ENCODE data around the gene TRAF7.
A peak's percentile ranks its signal among the peaks of the same experiment; 100 is the strongest.

Gene TRAF7

DNA sequence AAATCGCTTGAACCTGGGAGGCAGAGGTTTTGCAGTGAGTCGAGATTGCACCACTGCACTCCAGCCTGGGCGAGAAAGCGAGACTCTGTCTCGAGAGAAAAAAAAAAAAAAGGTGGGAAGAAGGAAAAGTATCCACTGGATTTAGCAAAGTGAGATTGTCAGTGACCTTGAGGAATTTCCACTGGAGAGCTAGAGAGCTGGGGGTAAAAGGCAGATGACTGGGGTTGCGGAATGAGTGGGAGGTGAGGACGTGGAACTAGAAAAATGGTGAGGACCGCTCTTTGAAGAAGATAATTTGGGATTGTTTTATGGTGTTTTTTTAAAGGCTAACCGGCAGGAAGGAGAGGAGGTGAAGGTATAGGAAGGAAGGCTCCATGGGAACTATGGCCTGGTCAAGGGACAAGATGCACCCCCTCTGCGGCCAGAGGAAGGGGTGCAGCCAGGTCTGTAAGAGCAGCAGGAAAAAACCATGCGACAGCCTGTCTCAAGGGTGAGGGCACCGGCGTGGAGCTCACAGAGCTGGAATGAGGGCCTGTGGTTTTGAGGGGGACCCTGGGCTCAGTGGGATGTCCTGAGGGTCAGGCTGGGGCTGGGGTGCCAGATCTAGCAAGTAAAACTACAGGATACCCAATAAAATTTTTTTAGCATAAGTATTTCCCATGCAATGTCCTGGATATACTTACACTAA is 49.0 kb downstream of the TRAF7 start:
- DNase-seq, result no peak

DNA sequence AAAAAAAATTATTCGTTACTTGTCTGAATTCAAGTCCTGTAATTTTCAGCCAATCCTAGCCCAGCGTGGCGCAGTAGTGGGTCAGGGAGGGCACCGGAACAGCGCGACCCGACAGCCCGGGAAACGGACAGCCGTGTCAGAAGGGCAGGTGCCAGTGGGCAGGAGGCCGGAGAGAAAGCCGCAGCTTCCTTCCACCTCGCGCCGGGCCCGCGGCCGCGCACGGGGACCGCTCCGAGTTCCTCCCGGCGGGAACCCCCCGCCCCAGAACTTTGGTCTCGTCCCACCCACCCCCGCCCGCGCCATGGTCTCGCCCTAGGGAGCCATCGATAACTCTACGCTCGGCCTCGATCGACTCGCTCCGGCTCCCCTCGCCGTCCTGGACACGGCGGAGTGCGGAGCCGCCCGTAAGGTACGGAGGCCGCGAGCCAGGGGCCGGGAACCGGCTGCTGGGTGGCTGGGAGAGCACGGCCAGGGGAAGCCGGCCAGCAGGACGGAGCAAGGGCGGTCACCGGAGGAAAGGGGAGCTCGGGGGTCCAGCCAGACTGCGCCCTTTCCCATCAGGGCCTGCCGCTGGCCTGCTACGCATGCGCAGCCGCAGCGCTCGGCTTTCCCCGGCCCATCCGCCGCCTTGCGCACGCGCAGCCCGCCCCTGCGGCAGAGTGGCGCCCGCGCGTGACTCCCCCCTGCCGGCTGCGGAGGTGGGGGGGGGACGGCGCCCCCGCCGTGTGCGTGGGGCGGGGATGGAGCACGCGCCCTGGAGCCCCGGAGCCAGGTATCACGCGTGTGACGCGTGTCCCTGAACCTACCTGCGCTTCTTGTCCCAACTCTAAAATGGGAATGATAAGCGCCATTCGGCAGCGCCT is 49.8 kb downstream of the TRAF7 start, which contains the start of gene MLST8:
Gene MLST8, plus strand, starts transcription at position 351 of the 863 bp plus-strand sequence. CDS start 632 bp downstream, outside the sequence.
- DNase-seq, result peak; percentile 91

DNA sequence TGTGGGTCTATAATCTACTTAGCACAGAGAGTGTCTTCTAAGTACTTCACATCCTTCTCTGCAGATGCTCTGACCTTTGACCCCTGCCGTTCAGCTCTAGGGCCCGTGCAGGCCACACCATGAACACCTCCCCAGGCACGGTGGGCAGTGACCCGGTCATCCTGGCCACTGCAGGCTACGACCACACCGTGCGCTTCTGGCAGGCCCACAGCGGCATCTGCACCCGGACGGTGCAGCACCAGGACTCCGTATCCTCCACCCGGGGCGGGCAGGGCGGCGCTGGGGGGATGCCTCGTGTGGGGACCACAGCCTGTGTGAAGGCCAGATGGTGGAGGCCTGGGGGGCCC is 50.4 kb downstream of the TRAF7 start:
- DNase-seq, result no peak

DNA sequence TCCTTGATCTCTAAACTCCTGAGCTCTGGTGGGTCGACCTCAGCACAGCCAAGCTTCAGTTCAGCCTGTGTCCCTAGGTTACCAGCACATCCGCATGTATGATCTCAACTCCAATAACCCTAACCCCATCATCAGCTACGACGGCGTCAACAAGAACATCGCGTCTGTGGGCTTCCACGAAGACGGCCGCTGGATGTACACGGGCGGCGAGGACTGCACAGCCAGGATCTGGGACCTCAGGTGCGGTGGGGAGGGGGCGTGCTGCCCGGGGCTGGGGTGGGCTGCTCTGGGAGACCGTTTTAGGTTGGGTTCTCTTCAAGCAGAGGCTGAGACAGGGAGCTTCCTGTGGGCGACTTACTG is 50.8 kb downstream of the TRAF7 start:
- no peak for DNase-seq

GRCh38 chr16:2206780-2207433 is 51.3 kb downstream of the TRAF7 start:
- DNase-seq, result no peak

DNA sequence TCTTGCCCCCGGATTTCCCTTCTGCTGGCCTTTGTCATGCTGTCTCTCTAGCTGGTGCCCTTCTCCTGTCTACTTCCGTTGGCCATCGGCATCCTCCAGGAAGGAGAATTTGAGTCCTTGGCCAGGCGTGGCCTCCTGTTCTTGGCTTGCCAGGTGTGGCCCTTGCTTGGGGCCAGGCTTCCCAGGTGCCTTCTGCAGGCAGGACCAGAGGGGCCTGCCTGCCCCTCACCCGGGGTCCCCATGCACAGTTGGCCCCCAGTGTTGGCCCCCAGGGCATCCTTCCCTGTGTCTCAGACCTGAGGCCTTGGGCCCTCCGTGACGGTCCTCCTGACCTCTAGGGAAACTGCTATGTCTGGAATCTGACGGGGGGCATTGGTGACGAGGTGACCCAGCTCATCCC is 52.3 kb downstream of the TRAF7 start:
- DNase-seq, result no peak

GRCh38 chr16:2208308-2208707 is 52.7 kb downstream of the TRAF7 start:
- DNase-seq, result no peak

DNA sequence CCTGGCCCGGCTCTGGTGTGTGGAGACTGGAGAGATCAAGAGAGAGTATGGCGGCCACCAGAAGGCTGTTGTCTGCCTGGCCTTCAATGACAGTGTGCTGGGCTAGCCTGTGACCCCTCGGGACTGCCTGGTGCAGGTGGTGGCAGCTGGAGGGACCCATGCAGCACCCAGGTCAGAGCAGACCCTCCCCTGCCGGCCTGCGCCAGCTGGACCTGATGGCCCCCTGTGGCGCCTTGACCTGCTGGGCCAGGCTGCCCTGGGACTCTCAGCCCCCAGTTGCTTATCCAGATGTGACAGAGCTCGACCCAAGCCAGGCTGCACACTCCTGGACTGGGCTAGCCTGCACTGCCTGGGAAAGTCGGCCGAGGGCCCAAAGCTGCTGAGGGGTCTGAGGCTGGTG is 53.2 kb downstream of the TRAF7 start:
- DNase-seq, result no peak

DNA sequence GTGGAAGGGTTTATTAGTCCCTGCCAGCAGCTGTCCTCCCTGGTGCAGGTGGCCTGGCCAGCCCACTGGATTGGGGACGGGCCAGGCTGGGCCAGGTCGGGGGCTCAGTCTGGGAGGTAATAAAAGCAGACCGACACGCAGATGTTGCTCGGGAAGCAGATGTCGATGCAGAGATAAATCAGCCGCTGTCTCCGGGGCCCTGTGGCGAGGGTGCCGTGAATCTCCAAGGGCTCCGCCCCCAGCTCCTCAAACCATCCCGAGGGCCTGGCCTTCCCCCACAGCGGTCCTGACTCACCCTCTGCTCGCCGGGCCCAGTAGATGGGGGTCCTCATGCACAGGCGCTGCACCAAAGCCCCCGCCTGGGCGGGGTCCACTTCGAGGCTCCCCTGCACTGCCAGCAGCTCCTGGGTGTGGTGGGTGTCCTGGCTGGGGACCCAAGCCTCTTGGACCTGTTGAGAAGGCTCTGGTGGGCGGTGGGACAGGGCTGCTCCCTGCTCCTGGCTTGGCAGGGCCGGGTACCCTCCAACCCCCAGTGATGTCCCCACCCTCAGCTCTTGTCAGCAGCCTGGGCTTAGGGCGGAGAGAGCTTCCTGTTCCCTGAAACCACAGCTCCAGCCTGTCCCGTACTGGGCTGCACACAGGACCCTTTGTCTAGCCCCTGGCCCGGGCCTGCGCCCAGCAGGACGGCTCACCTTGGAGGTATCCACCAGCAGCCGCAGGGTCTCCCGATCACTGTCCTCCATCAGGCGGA is 53.9 kb downstream of the TRAF7 start:
- no peak for DNase-seq

GRCh38 chr16:2210009-2210332 is 54.4 kb downstream of the TRAF7 start:
- DNase-seq, result no peak

DNA sequence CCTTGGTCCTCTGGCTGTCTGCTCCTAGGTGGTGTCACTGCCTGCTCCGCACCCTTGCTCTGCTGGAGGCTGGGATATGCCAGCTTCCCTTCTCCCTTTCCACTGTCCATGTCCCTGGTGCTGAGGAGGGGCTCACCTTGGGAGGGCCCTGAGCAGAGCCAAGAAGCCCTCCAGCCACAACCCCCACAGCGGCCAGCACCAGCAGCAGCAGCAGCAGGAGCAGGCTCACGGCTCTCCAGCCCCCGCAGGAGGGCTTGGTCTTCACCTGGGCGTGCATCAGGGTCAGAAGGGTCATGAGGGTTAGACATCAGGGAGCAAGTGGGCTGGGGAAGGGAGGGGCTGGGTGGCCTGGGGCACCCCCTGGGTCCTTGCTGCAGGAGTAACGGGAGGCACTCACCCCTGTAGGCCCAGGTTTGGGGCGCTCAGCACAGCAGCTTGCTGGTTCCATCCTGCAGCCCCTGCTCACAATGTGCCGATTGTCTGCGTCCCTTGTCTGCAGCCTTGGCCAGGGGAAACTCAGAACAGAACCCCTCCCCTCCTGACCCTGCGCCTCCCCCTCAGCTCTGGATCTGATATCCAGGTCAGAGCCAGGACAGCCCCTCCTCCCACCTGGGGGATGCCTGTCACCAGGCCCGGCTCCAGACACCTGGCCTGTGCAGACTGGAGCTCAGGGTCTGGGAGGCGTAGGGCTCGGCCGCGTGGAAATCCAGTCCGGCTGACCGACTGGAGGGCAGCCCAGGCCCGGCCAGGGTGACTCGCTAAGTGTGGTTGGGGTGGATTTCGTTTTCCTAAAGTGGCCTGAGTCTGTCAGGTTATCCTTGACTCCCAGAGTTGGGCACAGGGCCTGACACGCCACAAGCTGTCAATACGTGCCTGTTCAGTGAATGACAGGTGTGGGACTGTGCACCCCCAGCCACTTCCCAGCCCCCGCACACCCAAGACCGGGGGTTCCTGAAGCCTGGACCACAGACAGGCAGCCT is 55.1 kb downstream of the TRAF7 start, which contains the start of gene BRICD5:
Gene BRICD5, minus strand, starts transcription at position 478 of the 980 bp plus-strand sequence. Its CDS starts 30 bp downstream, at position 448.
- DNase-seq, result no peak

DNA sequence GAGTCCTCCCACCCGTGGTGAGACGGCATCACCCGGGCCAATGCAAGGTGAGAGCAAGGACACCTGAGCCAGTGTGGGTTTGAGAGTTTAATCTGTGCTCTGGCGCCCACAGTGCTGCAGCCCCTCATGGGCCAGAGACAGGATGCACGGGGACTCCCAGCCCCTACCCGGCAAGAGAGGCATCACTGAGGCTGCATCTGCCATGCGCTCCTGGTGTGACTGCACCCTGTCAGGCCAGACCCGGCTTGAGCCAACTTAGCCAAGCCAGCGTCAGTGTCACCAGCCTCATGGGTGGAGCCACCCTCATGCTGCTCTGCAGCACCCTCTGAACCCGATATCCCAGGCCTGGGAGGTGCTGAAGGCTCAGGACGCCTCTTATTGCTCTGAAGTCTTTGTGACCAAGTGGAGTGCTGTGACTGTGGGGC is 56.4 kb downstream of the TRAF7 start:
- DNase-seq, result no peak

DNA sequence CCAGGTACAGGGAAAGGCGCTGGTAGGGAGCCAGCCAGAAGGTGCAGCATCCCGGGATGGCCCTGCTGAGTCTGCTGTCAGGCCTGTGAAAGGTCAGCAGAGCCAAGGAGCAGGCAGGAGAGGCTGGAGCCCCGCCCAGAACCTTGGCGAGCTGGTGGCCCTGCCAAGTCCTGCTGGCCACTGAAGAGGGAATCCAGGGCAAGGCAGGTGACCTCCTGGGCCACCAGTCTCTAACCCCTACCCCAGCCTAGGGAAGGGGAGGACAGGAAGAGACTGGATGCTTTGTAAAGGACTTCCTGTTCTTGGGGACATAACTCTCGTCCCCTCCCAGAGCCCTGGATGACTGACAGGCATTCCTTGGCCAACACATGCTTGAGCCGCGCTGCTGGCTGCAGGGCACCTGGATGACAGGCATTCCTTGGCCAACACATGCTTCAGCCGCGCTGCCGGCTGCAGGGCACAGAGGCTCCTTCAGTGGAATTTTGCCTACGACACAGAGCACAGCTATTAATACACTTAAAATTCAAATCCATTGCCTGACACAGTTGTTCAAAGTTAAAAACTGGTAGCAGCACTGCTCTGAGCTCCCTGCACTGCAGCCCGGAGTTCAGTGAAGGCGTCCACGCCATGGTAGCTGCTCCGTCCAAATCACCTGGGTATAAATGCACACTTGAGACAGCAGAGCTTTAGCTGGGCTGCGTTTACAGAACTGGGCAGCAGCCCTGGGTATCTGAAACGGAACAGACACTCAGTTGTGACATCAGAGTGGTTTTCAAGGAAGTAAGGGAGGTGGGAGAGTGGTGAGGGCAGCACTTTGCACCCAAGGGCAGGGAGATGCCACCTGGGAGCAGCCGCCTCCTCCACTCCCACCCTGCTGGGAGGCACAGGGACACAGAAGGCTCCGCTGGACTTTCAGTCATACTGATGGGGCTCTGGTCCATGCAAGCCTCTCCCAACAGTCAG is 57.1 kb downstream of the TRAF7 start:
- DNase-seq, result no peak

GRCh38 chr16:2213817-2214718 is 58.5 kb downstream of the TRAF7 start:
- no peak for DNase-seq

GRCh38 chr16:2214719-2214968 is 59.1 kb downstream of the TRAF7 start, which contains the start of gene PGP:
PGP (minus strand) TSS chr16:2214840; CDS start chr16:2214777, 63 bp downstream.
- no peak for DNase-seq

GRCh38 chr16:2216330-2216729 is 60.7 kb downstream of the TRAF7 start:
- DNase-seq, result no peak

GRCh38 chr16:2223221-2223941 is 67.8 kb downstream of the TRAF7 start, which contains the start of gene E4F1:
E4F1 (plus strand) TSS chr16:2223591; CDS start chr16:2223614, 23 bp downstream.
- peak; percentile 100 for DNase-seq

DNA sequence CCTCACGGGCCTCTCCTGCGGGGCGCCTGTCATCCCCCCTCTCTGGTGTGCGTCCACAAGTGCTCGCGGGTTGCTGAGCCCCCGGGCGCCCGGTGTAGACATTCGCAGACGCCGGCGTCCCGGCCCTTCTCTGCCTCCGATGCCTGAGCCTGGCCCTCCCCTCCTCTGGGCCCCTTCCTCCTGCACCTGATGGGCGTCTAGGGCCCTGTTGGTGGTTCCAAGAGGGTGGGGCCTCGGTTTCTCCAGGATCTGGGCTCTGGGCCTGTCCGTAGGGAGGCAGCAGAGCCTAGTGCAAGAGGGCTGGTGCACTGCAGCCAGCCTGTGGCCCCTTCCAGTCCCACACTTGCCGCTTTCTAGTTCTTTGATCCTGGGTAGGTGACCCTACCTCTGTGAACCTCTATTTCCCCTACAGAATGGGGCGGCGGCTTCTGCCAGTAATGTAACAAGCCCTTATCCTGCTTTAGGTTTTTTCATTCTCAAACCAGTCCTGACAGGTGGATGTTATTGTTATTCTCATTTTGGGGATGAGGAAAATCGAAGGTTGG is 68.4 kb downstream of the TRAF7 start:
- peak; percentile 33 for DNase-seq

All from CD4-positive, alpha-beta T cell treated with Interleukin-15 for 1 hour (primary cell).